ENCODE data around the gene CREB3L4. TPM values are rescaled to one million over a fixed set of nuclear protein-coding genes. Genes with fewer than 3 reads are reported as not detected.
A peak's percentile ranks its signal among the peaks of the same experiment; 100 is the strongest.

CREB3L4 gene
- polyA plus RNA-seq, 1 donor (not counting 4 experiments of a cell fraction or from before 2014, with no cell fraction given), result 6.0 TPM

DNA sequence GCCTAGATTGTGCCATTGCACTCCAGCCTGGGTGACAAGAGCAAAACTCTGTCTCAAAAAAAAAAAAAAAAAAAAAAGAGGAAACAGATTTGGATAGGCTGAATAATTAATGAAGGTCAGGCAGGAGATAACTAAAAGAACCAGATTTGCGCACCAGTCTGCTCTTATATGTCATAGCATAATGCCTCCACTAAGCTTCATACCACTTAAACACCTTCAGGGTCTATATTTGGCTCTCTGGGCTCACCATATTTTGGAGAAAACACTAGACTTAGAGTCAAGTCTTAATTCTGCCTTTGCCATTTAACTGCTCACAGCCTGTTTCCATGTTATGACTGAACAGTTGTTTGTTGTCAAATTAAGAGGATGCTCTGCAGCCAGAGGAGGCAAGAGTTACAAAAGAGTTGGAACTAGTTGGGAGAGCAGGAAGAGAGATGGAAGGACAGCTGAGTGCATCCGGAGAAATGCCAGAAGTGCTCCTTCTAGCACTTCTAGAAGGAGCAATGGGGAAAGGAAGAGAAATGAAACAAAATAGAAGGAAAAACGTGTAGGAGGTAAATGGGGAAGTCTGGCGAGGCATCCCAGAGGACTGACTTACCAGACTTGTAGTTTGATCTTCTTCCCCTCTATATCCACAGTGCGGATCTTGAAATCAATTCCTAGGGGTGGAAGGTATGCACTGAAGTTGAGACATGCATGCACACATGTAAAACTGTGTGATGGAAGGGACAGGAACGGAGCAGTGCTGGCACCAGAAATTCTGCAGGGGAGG is 16.6 kb downstream of the CREB3L4 start:
- DNase-seq (ENCODE audit: low read depth, low spot score) (no peak), FAIRE-seq (no peak)
- no peak overlapping the region for H3K4me3 ChIP-seq (ENCODE audit: control insufficient read depth in 2 of 3, extremely low read depth in 1 of 3, insufficient read depth in 2 of 3, low read depth in 1 of 3, low read length in 3 of 3)
- H2AFZ ChIP-seq (ENCODE audit: control insufficient read depth, low read length), result no peak overlapping the region
- H3K79me2 ChIP-seq (ENCODE audit: control insufficient read depth, insufficient read depth, low read length), result peaks cover 7% of the 10 kb centered on the region
- H3K27me3 ChIP-seq (ENCODE audit: control insufficient read depth, extremely low read depth, insufficient read depth, low read length), result no peaks in the 10 kb centered on the region
- dilution Hi-C loops (cut with MboI; ENCODE audit: extremely low pct_ligation_motif_present, low sequenced_read_pairs), result no loop called here
- no peaks in the 10 kb centered on the region for H3K9me3 ChIP-seq (ENCODE audit: control insufficient read depth, low read depth, low read length)
- H3K4me1 ChIP-seq (ENCODE audit: control insufficient read depth, extremely low read depth, insufficient read depth, low read length), result peaks cover 15% of the 10 kb centered on the region
- no peak overlapping the region for H3K27ac ChIP-seq (ENCODE audit: control insufficient read depth, insufficient read depth, low read length)
- peaks cover 0 to 9% of the 10 kb centered on the region in 2 experiments for H3K36me3 ChIP-seq (ENCODE audit: control insufficient read depth in 2 of 2, extremely low read depth in 1 of 2, insufficient read depth in 2 of 2, low read length in 2 of 2)
- H3K9me1 ChIP-seq (ENCODE audit: control insufficient read depth, extremely low read depth, insufficient read depth, low read length), result no peaks in the 10 kb centered on the region
- H4K20me1 ChIP-seq (ENCODE audit: control insufficient read depth, extremely low read depth, insufficient read depth, low read length), result no peaks in the 10 kb centered on the region
- TF ChIP-seq EZH2 (IDR thresholded peaks at IDR 0.05; ENCODE audit: low read length), result no peak
- TF ChIP-seq, protein P1, sequence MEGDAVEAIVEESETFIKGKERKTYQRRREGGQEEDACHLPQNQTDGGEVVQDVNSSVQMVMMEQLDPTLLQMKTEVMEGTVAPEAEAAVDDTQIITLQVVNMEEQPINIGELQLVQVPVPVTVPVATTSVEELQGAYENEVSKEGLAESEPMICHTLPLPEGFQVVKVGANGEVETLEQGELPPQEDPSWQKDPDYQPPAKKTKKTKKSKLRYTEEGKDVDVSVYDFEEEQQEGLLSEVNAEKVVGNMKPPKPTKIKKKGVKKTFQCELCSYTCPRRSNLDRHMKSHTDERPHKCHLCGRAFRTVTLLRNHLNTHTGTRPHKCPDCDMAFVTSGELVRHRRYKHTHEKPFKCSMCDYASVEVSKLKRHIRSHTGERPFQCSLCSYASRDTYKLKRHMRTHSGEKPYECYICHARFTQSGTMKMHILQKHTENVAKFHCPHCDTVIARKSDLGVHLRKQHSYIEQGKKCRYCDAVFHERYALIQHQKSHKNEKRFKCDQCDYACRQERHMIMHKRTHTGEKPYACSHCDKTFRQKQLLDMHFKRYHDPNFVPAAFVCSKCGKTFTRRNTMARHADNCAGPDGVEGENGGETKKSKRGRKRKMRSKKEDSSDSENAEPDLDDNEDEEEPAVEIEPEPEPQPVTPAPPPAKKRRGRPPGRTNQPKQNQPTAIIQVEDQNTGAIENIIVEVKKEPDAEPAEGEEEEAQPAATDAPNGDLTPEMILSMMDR (optimal IDR thresholded peaks at IDR 0.05 in 1 of 3, IDR thresholded peaks at IDR 0.05 in 1 of 3, conservative IDR thresholded peaks at IDR 0.05 in 1 of 3; ENCODE audit: extremely low read depth in 1 of 3, insufficient read depth in 2 of 3, low read length in 3 of 3), result no peak
- no peak overlapping the region for H3K9ac ChIP-seq (ENCODE audit: control insufficient read depth, extremely low read depth, insufficient read depth, low read length)
- no peak overlapping the region for H3K4me2 ChIP-seq (ENCODE audit: control insufficient read depth, extremely low read depth, insufficient read depth, low read depth, low read length)

- peaks cover 7% of the 10 kb centered on the region for H3K79me2 ChIP-seq (ENCODE audit: control insufficient read depth, insufficient read depth, low read length)
- FAIRE-seq, result no peak
- no peaks in the 10 kb centered on the region for H3K27me3 ChIP-seq (ENCODE audit: control insufficient read depth, extremely low read depth, insufficient read depth, low read length)
- peak overlapping the region; percentile 79 for H3K27ac ChIP-seq (ENCODE audit: control insufficient read depth, insufficient read depth, low read length)
- no peaks in the 10 kb centered on the region for H3K9me3 ChIP-seq (ENCODE audit: control insufficient read depth, low read depth, low read length)
- peak overlapping the region; percentile 99 for H3K4me2 ChIP-seq (ENCODE audit: control insufficient read depth, extremely low read depth, insufficient read depth, low read depth, low read length)
- H4K20me1 ChIP-seq (ENCODE audit: control insufficient read depth, extremely low read depth, insufficient read depth, low read length), result no peaks in the 10 kb centered on the region
- peaks cover 0 to 9% of the 10 kb centered on the region in 2 experiments for H3K36me3 ChIP-seq (ENCODE audit: control insufficient read depth in 2 of 2, extremely low read depth in 1 of 2, insufficient read depth in 2 of 2, low read length in 2 of 2)
- peak overlapping the region; percentile 88 for H2AFZ ChIP-seq (ENCODE audit: control insufficient read depth, low read length)
- peaks cover 15% of the 10 kb centered on the region for H3K4me1 ChIP-seq (ENCODE audit: control insufficient read depth, extremely low read depth, insufficient read depth, low read length)
- TF ChIP-seq, protein P1 (optimal IDR thresholded peaks at IDR 0.05 in 1 of 3, IDR thresholded peaks at IDR 0.05 in 1 of 3, conservative IDR thresholded peaks at IDR 0.05 in 1 of 3; ENCODE audit: extremely low read depth in 1 of 3, insufficient read depth in 2 of 3, low read length in 3 of 3), result no peak
- no peak for TF ChIP-seq EZH2 (IDR thresholded peaks at IDR 0.05; ENCODE audit: low read length)
- peak overlapping the region; percentile 85 for H3K9ac ChIP-seq (ENCODE audit: control insufficient read depth, extremely low read depth, insufficient read depth, low read length)
- no peaks in the 10 kb centered on the region for H3K9me1 ChIP-seq (ENCODE audit: control insufficient read depth, extremely low read depth, insufficient read depth, low read length)
- dilution Hi-C loops (cut with MboI; ENCODE audit: extremely low pct_ligation_motif_present, low sequenced_read_pairs), result no loop called here
- DNase-seq (ENCODE audit: low read depth, low spot score), result no peak
- H3K4me3 ChIP-seq (ENCODE audit: control insufficient read depth in 2 of 3, extremely low read depth in 1 of 3, insufficient read depth in 2 of 3, low read depth in 1 of 3, low read length in 3 of 3), result peak overlapping the region; percentile 76 to 93 (median 92)
Observed at GRCh38 chr1:153985341-153985912, 17.7 kb downstream of the CREB3L4 start.
